HG03342 (cell line): ENCODE results near the gene XYLT2.

ENCODE experiments used
- ATAC-seq: cut with Tn5 transposase; IDR thresholded peaks from one replicate; pipeline ENCODE4 v1.9.1; 2021; ENCODE audit warnings: mild to moderate bottlenecking, moderate library complexity; ENCODE audit not compliant: unreplicated experiment

XYLT2 gene

DNA sequence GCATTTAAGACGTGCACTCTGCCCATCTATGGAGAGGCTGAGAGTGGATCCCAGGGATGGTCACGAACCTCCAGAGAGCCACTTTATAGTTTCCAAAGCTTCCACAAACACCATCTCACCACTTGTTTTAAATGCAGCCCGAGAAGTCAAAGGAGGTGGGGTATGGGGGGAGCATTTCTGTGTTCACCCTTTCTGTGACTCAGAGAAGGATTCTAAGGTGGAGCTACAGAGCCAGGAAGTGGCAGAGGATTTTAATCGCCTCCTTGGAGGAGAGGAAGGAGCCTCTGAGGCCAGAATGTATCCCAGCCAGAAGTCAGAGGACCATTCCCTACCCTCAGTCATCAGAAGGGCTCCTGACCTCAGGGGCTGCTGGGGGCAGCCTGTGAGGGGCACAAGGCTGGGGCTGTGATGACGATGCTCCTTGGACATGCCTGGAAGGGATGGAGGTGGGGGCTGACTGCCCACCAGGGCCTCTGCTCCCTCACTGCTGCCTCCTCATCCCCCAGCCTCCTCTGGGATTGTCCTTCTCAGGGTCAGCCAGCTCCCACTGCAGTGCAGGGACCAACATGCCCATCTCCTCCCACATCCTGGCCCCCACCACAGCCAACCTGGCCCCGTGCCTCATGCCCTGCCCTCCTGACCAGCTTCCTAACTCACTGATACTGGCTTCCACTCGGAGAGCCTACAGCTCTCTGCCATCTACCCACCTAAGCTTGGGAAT, 2.8 kb downstream of the XYLT2 start:
- ATAC-seq = no peak

DNA sequence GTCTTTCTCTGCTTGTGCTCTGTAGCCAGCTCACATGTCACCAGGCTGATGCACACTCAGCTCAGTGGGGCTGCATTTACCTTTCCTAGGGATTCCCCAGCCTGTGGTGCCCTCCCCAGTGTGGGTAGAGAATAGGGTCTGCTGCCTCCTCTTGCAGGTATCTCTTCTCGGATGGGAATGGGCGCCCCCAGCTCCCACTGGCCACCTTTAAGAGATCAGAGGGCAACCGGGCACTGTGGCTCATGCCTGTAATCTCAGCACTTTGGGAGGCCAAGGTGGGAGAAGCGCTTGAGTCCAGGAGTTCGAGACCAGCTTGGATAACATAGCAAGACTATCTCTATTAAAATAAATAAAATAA, 3.3 kb downstream of the XYLT2 start:
- no peak for ATAC-seq

DNA sequence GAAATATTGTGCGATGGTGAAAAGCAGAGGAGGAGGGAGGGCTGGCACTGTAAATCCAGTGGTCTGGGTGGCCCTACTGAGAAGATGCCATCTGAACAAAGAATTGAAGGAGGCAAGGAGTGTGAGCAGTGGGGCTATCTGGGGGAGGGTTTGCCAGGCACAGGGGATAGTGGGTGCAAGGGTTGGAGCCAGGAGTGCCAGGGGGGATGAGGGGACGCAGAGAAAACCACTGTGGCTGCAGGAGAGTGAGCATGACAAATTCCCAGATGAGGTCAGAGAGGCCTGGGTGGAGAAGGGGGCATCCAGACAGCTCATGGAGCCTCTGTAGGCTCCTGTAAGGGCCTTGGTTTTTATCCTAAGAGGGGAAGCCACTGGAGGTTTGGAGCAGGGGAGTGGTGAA, 4.8 kb downstream of the XYLT2 start:
- no peak for ATAC-seq

DNA sequence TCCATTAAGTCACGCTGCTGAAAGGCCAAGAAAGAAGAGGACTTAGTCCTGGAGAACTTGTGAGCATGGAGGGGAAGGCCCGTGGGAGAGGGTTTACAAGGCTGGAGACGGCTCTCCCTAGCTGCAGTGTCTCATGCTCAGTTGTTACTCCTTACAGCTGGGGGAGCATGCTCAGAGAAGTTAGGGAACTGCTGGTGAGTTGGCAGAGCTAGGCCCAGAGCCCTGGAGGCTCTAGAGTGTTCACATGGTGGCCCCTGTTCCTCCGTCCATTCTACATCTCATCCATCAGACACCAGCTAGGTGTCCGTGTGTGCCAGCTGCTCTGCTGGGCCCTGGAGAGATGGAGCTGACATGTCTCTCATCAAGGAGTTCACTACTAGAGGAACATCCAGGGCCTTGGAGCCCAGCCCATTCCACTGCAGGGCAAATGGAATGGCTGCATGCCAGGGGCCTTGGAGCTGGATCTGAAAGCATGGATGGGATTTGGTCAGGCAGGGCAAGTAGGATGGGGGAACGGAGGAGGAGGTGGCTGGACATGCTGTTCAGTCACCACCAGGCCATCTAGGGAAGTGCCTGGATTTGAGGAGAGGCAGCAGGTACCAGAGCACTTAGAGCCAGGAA, 6.3 kb downstream of the XYLT2 start:
- ATAC-seq = no peak

DNA sequence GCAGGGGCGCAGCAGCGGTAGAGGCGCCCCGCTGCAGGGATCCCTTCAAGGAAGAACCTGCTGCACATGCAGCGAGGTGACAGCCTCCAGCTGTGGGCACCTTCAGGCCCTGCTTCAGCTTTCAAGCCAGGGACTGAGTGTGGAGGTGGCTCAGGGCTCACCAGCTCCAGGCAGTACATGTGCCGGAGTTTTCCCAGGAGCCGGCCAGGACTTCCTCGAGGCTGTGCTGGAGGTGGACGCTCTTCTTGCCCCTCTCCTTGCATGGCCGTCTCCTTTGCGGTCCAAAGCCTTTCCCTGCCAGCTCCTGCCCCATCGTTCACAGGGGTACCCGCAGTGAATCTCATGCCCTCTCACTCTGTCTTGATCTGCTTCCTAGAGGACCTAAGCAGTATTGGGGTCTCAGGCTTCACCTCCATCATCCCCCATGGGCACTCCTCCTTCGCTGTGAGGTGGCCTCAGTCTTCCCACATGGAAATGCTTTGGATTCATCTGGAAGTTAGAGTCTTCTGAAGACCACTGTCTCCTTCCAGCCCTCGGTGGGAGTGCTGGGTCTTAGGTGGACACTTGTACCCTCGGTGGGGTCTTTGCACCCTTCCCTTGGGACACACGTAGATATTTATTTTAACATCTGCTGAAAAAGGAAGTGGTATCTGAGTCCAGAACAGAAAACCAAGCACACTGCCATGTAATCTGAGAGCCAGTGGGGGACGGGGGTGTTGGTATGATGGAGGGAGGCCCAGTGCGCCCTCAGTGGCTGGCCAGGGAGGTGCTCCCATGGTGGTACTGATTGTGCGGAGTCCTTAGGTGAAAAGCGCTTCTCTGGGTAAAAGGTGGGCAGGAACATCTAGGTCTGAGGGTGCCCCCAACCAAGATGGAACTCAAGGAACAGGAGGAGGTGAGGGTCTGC, 7.0 kb downstream of the XYLT2 start:
- no peak for ATAC-seq

DNA sequence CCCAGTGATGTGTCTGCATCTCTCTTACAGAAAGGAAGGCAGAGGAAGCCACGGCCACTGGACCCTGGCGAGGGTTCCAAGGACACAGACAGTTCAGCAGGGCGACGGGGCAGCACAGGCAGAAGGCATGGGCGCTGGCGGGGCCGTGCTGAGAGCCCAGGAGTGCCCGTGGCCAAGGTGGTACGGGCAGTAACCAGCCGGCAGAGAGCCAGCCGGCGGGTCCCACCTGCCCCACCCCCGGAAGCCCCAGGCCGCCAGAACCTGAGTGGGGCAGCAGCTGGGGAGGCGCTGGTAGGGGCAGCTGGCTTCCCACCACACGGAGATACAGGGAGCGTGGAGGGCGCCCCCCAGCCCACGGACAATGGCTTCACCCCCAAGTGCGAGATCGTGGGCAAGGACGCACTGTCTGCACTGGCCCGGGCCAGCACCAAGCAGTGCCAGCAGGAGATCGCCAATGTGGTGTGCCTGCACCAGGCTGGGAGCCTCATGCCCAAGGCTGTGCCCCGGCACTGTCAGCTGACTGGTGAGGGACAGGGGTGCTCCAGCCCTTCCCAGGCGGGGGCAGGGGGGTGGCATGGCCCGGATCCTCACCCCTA, 7.8 kb downstream of the XYLT2 start:
- no peak for ATAC-seq

DNA sequence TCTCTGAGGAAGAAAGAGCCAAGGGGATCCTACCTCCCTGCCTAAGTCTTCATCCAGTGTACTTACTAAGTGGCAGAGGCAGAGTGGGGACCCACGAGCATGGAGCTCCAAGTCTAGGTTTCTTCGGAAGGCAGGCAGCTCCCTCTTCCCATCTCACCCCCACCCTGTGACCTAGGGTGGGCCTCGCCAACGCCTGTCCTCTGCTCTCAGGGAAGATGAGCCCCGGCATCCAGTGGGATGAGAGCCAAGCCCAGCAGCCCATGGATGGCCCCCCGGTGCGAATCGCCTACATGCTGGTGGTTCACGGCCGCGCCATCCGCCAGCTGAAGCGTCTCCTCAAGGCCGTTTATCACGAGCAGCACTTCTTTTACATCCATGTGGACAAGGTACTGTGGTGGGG, 8.3 kb downstream of the XYLT2 start:
- ATAC-seq = no peak

DNA sequence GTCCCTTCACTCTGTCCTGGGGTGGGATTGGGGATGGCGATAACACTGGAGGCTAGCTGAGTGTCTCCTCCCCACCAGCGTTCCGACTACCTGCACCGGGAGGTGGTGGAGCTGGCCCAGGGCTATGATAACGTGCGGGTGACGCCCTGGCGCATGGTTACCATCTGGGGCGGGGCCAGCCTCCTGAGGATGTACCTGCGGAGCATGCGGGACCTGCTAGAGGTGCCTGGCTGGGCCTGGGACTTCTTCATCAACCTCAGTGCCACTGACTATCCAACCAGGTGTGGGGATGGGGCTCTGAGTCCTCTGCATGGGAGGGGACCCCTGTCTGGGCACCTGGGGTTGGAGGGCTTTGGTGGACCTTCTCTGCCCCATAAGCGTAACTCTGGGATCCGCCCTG, 8.8 kb downstream of the XYLT2 start:
- ATAC-seq = no peak

DNA sequence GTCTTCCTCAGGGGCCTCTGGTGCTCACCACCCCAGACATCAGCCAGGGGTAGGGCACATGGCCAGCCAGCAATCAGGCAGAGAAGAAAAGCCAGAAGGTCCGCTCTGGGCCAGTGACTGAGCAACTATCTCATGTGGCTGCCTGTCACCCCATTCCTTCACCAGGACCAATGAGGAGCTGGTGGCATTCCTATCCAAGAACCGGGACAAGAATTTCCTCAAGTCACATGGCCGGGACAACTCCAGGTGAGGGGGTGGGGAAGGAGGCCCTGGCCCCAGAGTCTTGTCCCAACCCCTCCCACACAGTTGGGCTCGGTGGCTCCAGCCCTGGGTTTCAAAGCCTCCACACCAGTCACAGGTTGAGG, 9.4 kb downstream of the XYLT2 start:
- no peak for ATAC-seq

DNA sequence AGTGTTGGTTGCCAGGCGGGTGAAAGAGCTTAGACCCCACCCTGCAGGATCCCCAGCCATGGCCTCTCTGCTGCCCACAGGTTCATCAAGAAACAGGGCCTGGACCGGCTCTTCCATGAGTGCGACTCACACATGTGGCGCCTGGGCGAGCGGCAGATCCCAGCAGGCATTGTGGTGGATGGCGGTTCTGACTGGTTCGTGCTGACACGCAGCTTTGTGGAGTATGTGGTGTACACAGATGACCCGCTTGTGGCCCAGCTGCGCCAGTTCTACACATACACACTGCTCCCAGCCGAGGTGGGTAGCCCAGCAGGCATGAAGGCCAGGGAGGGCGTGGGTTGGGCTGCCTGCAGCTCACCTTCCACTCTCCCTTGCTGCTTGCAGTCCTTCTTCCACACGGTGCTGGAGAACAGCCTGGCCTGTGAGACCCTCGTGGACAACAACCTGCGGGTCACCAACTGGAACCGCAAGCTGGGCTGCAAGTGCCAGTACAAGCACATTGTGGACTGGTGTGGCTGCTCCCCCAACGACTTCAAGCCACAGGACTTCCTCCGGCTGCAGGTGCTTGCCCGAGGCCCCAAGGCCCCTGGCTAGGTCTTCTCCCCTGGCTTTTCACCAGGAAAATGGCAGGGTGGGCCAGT, 9.9 kb downstream of the XYLT2 start:
- no peak for ATAC-seq

DNA sequence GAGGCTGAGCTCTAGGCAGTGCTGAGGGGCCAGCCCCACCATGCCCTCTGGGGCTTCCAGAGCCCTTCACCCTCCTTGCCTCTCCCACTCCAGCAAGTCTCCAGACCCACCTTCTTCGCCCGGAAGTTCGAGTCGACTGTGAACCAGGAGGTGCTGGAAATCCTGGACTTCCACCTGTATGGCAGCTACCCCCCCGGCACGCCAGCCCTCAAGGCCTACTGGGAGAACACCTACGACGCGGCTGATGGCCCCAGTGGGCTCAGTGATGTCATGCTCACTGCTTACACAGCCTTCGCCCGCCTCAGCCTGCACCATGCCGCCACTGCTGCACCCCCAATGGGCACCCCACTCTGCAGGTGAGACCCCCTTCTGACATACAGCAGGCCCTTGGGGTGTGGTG, 10.5 kb downstream of the XYLT2 start:
- no peak for ATAC-seq

DNA sequence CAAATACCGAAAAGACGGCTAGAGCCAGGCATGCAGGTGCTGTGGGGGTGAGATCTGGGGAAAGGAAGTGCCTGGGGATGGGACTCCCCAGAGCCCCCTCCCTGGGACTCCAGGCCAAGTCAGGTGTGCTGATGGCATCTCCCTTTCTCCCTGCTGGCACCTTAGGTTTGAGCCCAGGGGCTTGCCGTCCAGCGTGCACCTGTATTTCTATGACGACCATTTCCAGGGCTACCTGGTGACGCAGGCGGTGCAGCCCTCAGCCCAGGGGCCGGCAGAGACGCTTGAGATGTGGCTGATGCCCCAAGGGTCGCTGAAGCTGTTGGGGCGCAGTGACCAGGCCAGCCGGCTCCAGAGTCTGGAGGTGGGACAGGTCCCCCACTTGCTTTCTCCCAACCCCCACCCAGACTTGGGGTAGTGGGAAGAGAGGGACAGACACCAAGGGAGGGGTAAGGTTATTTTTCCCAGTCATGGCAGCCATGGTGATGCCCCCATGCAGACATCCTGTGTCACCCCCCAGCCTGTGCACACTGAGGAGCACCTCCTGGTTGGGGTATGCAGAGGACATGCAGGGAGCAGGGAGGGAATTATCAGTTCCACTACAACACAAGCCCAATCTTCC, 11.1 kb downstream of the XYLT2 start:
- no peak for ATAC-seq

DNA sequence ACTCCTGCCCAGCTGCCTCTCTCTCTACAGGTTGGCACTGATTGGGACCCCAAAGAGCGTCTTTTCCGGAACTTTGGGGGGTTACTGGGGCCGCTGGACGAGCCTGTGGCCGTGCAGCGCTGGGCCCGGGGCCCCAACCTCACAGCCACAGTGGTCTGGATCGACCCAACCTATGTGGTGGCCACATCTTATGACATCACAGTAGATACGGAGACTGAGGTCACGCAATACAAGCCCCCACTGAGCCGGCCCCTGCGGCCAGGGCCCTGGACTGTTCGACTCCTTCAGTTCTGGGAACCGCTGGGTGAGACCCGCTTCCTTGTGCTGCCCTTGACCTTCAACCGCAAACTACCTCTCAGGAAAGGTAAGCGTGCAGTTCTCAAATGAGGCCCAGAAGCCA, 12.3 kb downstream of the XYLT2 start:
- ATAC-seq = no peak

DNA sequence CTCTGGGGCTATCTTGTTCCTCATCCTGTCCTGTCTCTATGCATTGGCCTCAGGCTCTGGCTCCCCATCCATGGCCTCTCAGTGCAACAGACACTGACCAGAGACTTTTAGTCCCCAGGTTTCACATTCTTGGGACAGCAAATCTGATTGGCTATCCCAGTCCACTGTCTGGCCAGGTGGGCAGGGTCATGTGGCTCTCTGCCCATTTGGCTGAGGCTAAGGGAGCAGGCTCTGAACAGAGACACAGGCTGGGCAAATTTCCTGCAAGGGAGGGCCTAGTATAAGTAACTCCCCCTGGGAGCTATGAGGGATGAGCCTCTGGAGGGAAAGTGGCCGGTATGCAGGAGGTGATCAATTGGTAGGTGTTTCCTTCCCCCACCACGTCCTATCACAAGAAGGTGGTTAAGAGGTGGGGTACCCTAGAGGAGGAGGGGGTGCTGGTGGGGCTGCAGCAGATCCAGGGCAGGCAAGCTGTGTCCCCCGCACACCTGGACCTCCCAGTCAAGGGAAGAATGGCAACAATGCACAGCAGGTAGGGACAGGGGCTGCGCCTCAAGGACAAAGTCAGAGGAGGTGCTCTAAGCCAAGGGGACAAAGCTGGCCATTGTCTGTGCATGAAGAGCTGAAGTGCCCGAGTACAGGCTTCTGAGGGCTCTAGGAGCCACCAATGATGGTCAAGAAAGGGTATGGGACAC, 13.2 kb downstream of the XYLT2 start:
- no peak for ATAC-seq

DNA sequence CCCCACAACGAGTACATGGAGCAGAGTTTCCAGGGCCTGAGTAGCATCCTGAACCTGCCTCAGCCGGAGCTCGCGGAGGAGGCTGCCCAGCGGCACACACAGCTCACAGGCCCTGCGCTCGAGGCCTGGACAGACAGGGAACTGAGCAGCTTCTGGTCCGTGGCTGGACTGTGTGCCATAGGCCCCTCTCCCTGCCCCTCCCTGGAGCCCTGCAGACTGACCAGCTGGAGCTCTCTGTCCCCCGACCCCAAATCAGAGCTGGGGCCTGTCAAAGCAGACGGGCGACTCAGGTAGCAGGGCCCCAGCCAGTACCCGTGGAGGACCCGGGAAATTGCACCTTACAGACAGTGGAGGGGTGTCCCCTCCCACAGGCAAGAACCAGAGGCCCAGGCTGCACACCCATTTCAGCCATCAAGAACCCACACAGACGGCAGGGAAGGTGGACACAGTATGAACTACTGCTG, 14.1 kb downstream of the XYLT2 start:
- no peak for ATAC-seq

DNA sequence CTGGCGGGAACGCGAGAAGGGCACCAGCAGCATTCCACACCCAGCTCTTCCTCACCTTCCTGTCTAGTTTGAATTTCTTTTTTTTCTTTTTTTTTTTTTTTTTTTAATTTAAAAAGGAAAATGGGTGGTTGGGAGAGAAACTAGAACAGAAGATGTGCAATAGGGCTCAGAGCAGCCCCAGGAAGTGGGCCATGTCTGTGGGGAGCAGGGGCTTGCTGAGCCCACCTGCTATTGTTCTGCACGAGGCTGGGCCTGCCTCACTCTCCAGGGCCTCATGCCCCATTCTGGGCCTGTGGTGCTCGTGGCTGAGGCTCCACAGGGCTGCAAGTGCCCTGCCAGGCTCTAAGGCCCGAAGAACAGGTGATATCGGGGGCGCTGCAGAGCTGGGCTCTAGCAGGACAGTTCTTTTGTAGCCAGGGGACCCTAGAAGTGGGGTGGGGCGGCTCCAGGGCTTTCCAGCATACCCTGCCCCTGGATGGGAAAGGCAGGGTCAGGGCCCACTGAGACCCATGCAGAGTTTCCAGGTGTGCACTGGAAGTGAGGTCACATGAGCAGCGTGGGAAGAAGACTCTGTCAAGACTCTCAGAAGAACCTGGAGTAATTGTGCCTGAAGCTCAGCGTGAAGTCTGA, 14.7 kb downstream of the XYLT2 start:
- no peak for ATAC-seq

DNA sequence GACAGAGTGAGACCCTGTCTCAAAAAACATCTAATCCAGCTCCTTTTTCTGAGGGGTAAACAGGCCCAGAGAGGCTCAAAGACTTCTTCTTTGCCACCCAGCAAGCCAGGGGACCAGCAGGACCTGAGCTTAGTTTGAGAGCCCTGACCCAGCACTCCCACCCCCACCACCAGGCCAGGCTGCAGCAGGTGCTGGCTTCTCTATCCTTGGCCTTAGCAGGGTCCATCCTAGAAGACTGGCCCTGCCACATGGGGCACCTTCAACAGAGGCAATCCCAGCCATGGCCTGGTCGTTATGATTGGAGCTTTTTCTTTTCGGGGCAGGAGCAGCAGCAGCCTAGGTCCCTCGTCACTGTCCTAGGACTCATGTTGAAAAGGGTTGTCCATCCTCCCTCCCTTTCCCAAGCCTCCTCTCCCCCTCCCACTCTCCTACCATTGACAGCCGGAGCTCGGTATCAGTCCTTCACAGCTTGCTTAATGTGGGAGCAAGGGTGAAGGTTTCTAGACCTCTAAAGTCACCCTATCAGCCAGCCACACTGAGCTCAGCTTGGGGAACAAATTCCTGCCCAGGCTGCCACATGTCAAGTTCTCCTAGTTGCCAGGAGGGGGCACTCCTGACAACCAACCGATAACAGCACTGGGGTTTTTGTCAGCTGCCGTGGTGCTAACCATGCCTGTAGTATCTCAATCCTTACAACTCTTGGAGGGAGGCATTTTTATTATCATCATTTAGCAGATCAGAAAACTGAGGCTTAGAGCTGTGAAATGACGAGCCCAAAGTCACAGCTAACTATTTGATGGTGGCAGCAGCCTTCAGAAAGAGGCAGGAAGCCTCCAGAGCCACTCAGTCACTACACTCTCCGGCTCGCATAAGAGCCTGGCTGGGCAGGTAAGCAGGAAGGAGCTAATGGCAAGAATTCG, 15.9 kb downstream of the XYLT2 start:
- peak; percentile 65 for ATAC-seq

DNA sequence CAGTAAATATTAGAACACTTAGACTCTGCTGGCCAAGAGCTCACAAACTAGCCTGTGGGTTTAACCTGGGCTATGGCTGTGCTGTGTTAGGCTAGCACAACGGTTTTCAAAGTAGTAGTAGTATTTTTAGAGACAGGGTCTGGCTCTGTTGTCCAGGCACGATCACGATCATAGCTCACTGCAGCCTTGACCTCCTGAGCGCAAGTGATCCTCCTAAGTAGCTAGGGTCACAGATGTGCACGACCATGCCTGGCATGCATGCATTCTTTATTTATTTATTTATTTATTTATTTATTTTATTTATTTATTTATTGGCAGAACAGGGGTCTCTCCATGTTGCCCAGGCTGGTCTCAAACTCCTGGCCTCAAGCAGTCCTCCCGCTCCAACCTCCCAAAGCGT, 16.7 kb downstream of the XYLT2 start:
- no peak for ATAC-seq
